Activated CD8-positive, alpha-beta T cell treated with anti-CD3 and anti-CD28 coated beads for 36 hours (primary cell): Measurements from ENCODE around the gene LRRC1. TPM values are rescaled to one million over a fixed set of nuclear protein-coding genes. Genes with fewer than 3 reads are reported as not detected.
A peak's percentile ranks its signal among the peaks of the same experiment; 100 is the strongest.

ENCODE experiments used
- ATAC-seq: fragments of 200-7000 bp; cut with Tn5 transposase; one replicate; pipeline ENCODE4 v1.10.0; 2021; ENCODE audit warnings: mild to moderate bottlenecking, moderate library complexity
- CTCF ChIA-PET: fragments of 350-600 bp; sonication (Branson Sonifier 250); formaldehyde crosslinking; loops from one replicate; lab custom pipeline; 2021; ENCODE audit warnings: antibody characterized with exemption; lab: Charles Lee
- POLR2A ChIA-PET: fragments of 350-600 bp; sonication (Branson Sonifier 250); formaldehyde crosslinking; loops from one replicate; lab custom pipeline; 2021; ENCODE audit warnings: antibody characterized with exemption; lab: Charles Lee
- DNase-seq: peaks from one replicate; pipeline ENCODE4 v3.0.0-alpha.2; 2020
- H3K27ac Mint-ChIP-seq: one replicate; pipeline ENCODE4 v1.8.0; 2021; ENCODE audit warnings: mild to moderate bottlenecking, mixed read lengths
- H3K27me3 Mint-ChIP-seq: one replicate; pipeline ENCODE4 v1.8.0; 2021; ENCODE audit warnings: mixed read lengths
- H3K36me3 Mint-ChIP-seq: one replicate; pipeline ENCODE4 v1.8.0; 2021; ENCODE audit warnings: low read depth, mixed read lengths
- H3K4me1 Mint-ChIP-seq: one replicate; pipeline ENCODE4 v1.8.0; 2021; ENCODE audit warnings: low read depth, mixed read lengths
- H3K4me3 Mint-ChIP-seq: one replicate; pipeline ENCODE4 v1.8.0; 2021; ENCODE audit warnings: mild to moderate bottlenecking, moderate library complexity, mixed read lengths
- H3K9me3 Mint-ChIP-seq: one replicate; pipeline ENCODE4 v1.8.0; 2021; ENCODE audit warnings: mixed read lengths
- CTCF ChIP-seq: fragments of 200-600 bp; IDR thresholded peaks from one replicate; pipeline ENCODE4 v1.8.0; 2022; ENCODE audit warnings: antibody characterized with exemption, mild to moderate bottlenecking
- intact Hi-C: fragments of 100-400 bp; cut with micrococcal nuclease; formaldehyde crosslinking; loops from one replicate; pipeline ENCODE4 v1.10.0; 2022
- total RNA-seq, 2 experiments: library from RNA; stranded (reverse); gene quantifications; one replicate each; pipeline ENCODE4 v1.2.3, GENCODE V29; 2021

The LRRC1 gene
- 1 to 10 TPM; 1.9 to 2.5 TPM for total RNA-seq

GRCh38 chr6:53794720-53795339, at the start of gene LRRC1:
LRRC1 (plus strand) TSS chr6:53795005; CDS start chr6:53795257, 252 bp downstream.
- TF ChIP-seq CTCF = no peak
- Mint-ChIP-seq H3K36me3 (no peaks in the 10 kb centered on the region), H3K9me3 (peaks cover 2% of the 10 kb centered on the region), H3K4me3 (peak within 1 kb of the TSS; percentile 97), H3K27me3 (peaks cover 25% of the 10 kb centered on the region), H3K27ac (peak within 1 kb of the TSS; percentile 91), H3K4me1 (peaks cover 14% of the 10 kb centered on the region)
- POLR2A ChIA-PET = no interaction called here
- peak; percentile 79 for ATAC-seq
- DNase-seq = peak; percentile 85
- intact Hi-C loops = loop anchor here (5.0 to 10.0 kb wide), 2 partner anchors 58 to 160 kb away; no protein-coding TSS in a partner anchor
- CTCF ChIA-PET = interaction anchor here (0.7 to 2.6 kb wide), 8 partner anchors 14 to 337 kb away, joined by 3 to 9 read pairs (median 3); no protein-coding TSS in a partner anchor

GRCh38 chr6:53746442-53747103, 48.2 kb upstream of the LRRC1 start:
- Mint-ChIP-seq H3K36me3 (no peaks in the 10 kb centered on the region), H3K4me1 (peaks cover 3% of the 10 kb centered on the region), H3K27me3 (peaks cover 1% of the 10 kb centered on the region), H3K4me3 (no peak overlapping the region), H3K27ac (no peak overlapping the region), H3K9me3 (no peaks in the 10 kb centered on the region)
- no peak for DNase-seq
- TF ChIP-seq CTCF = no peak
- CTCF ChIA-PET = interaction anchor here (1.3 kb wide), 1 partner anchor 18 kb away, joined by 4 read pairs; no protein-coding TSS in a partner anchor
- POLR2A ChIA-PET = no interaction called here
- intact Hi-C loops = no loop called here
- ATAC-seq = no peak

DNA sequence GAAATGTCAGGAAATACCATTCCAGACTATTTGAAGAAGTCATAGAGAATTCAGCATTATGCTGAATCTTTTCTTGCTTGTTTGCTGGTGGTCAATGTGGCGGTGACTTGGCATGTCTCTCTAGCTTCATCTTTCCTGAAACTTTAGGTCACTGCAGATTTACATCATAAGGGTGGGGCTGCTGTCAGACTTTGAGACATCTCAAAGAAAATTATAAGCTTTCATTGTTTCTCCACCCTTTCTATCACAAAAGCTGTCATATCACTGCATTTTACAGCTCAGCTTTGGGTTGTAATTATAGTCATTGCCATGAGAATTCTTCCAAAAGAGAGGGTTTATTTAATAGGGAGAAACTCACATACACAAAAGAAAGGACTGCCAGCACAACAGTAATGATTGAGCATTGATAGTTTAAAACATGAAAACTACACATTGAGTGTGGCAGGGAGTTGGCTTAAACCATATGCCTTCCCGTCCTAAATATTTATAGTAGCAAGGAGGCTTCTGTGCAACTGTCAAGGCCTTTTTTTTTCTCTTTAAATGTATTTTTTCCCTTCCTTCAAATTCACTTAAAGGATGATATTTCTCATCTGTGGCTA, 44.7 kb upstream of the LRRC1 start:
- no peak for ATAC-seq
- no peaks in the 10 kb centered on the region for H3K9me3 Mint-ChIP-seq
- POLR2A ChIA-PET = no interaction called here
- no peaks in the 10 kb centered on the region for H3K4me1 Mint-ChIP-seq
- H3K4me3 Mint-ChIP-seq = no peak overlapping the region
- intact Hi-C loops = no loop called here
- TF ChIP-seq CTCF = no peak
- DNase-seq = no peak
- no peaks in the 10 kb centered on the region for H3K27me3 Mint-ChIP-seq
- no peaks in the 10 kb centered on the region for H3K36me3 Mint-ChIP-seq
- CTCF ChIA-PET = interaction anchor here (2.6 kb wide), 2 partner anchors 10 to 14 kb away, joined by 5 to 8 read pairs; no protein-coding TSS in a partner anchor
- no peak overlapping the region for H3K27ac Mint-ChIP-seq

- POLR2A ChIA-PET = no interaction called here
- ATAC-seq = no peak
- H3K27me3 Mint-ChIP-seq = no peaks in the 10 kb centered on the region
- DNase-seq = no peak
- H3K36me3 Mint-ChIP-seq = no peaks in the 10 kb centered on the region
- H3K4me3 Mint-ChIP-seq = no peak overlapping the region
- intact Hi-C loops = no loop called here
- TF ChIP-seq CTCF = no peak
- H3K27ac Mint-ChIP-seq = no peak overlapping the region
- no peaks in the 10 kb centered on the region for H3K4me1 Mint-ChIP-seq
- no peaks in the 10 kb centered on the region for H3K9me3 Mint-ChIP-seq
- CTCF ChIA-PET = no interaction called here
These were observed 43.4 kb upstream of the LRRC1 start for GRCh38 chr6:53751417-53751816.

GRCh38 chr6:53752440-53752839, 42.4 kb upstream of the LRRC1 start:
- H3K27me3 Mint-ChIP-seq = no peaks in the 10 kb centered on the region
- DNase-seq = no peak
- H3K36me3 Mint-ChIP-seq = no peaks in the 10 kb centered on the region
- CTCF ChIA-PET = no interaction called here
- POLR2A ChIA-PET = no interaction called here
- no peak overlapping the region for H3K4me3 Mint-ChIP-seq
- H3K9me3 Mint-ChIP-seq = no peaks in the 10 kb centered on the region
- no peaks in the 10 kb centered on the region for H3K4me1 Mint-ChIP-seq
- no peak overlapping the region for H3K27ac Mint-ChIP-seq
- ATAC-seq = no peak
- TF ChIP-seq CTCF = no peak
- intact Hi-C loops = no loop called here
